ENCODE data around the gene FBXW11.

DNA sequence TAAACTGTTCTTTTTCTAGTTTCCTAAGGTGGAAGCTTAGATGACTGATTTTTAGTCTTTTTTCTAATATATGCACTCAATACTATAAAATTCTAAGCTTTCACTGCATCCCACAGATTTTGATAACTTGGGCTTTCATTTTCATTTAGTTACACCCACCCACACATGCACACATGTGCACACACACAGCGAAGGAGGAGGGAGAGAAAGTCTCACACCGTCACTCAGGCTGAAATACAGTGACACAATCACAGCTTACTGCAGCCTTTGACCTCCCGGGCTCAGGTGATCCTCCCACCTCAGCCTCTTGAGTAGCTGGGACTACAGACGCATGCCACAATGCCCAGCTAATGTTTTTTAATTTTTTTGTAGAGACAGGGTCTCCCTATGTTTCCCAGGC, 124.3 kb downstream of the FBXW11 start:
- no peak for TF ChIP-seq EZH2phosphoT487 (IDR thresholded peaks at IDR 0.05; ENCODE audit: borderline replicate concordance, low read length)
- TF ChIP-seq, protein P1, sequence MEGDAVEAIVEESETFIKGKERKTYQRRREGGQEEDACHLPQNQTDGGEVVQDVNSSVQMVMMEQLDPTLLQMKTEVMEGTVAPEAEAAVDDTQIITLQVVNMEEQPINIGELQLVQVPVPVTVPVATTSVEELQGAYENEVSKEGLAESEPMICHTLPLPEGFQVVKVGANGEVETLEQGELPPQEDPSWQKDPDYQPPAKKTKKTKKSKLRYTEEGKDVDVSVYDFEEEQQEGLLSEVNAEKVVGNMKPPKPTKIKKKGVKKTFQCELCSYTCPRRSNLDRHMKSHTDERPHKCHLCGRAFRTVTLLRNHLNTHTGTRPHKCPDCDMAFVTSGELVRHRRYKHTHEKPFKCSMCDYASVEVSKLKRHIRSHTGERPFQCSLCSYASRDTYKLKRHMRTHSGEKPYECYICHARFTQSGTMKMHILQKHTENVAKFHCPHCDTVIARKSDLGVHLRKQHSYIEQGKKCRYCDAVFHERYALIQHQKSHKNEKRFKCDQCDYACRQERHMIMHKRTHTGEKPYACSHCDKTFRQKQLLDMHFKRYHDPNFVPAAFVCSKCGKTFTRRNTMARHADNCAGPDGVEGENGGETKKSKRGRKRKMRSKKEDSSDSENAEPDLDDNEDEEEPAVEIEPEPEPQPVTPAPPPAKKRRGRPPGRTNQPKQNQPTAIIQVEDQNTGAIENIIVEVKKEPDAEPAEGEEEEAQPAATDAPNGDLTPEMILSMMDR (conservative IDR thresholded peaks at IDR 0.05; ENCODE audit: low read depth, low read length) = no peak
- TF ChIP-seq EZH2 (IDR thresholded peaks at IDR 0.05; ENCODE audit: low read length, unreplicated experiment) = no peak

Data from PC-3 (cell line).